Nucleus accumbens (tissue), 56 donors: ENCODE results near the gene IQGAP3.

Experiments
- DNase-seq, 56 donors: peaks; one replicate each; lab custom pipeline; 2025; lab: John Stamatoyannopoulos, UW

The IQGAP3 gene

DNA sequence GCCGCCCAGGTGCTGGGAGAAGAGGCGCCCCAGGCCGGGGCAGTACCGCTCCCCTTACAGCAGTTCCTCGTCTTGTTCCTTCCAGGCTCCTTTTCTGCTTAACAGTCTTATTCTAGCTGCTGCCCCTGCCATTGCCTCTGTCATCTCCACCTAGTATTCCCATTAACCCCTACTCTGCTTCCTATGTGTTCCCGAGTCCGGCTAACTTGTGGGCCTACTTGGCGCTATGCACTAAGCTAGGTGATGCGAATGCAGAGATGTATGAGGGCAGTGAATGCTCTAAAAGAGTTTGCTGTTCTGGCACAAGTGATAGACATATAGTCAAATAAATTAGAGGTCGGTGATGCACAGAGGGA, 276 bp upstream of the IQGAP3 start:
- peak in 1 of 56 donors; percentile 20 for DNase-seq

DNA sequence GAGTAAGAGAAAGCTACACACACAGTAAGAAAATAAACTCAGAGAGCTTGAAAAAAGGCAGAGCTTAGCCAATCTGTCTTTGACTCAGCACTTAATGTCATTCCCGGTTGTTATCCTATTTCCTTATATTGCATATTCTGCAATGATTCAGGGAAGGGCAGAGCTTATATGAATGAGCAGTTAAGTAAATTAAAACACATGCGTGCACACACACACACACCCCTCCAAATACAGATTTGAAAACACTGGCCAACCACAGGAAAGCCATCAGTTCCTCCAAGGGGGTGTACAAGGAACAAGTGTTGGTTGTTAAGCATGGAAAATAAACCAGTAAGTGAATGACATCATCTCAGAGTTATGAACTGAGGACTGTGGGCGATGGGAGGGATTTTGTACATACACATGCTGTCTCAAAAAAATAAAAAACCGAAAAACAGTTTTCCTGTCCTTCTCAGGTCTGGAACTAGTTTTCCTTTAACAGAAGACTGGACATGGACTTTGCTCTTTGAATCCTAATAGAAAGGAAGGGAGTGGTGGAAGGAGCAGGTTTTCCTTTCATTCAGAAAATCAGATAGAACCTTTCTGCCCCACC, 1.0 kb downstream of the IQGAP3 start:
- no peak for DNase-seq

DNA sequence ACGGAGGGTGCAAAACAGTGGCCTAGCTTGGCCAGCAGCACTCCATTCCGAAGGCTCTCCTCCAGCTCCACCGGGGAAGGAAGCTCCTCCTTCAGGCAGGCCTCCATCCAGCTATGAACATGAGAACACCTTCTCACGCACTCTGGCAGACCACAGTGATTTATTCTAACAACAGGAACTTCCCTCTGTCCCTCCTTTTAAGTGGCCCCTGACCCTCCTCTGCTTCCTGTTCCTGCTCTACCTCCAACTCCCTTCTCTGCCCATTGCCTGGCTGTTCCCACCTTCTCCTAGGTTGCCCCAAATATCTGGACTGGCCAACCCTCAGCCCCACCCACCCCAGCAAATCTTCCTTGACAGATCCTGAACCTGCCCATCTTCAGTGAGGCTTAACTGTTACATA, 5.9 kb downstream of the IQGAP3 start:
- no peak for DNase-seq

DNA sequence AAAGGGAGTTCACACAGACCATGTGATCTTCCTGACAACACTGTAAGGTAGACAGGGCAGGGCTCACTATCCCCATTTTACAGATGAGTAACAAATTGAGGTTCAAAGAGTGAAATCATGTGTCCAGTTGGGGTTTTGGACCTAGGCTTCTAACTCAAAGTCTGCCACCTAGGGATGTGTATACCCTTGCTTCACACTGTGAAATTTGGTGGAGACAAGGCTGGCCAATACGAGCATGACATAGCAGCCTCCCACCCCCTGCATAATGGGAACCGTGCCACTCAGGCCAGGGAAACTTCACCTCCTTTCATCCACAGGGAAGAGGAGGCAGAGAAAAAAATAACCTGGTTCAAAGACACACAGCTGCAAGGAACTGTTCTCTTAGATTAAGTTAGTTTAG, 6.8 kb downstream of the IQGAP3 start:
- no peak for DNase-seq

DNA sequence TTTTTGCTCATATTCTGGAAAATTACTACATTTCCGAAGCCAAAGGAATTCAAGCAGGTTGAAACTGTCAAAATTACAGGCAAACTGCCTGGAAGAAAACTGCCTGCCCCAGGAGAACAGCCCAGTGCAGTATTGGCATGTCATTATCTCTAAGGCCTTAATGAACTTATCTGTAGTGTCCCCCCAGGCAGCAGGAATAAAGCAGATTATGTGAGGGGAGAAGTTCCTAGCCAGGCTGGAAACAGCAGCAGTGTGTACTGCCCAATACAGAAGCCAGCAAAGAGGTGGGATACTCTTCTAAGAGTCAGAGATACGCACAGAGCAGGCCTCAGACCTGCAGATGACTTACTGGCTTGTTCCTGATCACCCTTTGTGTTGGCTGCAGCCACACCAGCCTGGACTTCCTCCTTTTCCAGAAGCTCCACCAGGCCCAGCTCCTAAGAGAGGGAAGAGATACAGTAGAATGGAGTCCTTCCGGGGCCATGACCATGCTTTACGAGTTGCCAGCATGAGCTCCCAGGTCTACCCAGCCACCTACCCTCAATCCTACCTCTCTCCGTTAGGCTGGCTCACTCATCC, 11.7 kb downstream of the IQGAP3 start:
- DNase-seq: no peak

DNA sequence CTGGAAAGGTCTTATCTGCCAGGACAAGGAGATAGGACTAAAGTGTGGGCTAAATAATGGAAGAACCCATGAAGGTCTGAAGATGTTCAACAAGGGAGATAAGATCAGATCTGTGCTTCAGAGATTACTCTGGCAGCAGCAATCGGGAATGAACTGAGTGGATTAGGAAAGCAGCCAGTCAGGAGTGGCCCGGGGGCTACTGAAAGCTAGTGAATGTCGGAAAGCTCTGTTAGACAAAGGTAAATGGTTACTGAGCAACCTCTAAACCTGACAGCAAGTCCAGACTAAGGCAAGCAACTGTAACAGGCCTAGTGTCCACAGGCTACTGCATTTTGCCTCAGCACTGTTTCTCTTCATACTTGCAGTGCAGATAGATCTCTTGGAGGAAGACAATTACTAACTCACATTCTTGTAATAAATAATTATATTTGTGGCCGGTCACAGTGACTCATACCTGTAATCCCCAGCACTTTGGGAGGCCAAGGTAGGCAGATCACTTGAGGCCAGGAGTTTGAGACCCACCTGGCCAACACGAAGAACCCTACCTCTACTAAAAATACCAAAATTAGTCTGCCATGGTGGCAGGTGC, 12.5 kb downstream of the IQGAP3 start:
- no peak for DNase-seq

DNA sequence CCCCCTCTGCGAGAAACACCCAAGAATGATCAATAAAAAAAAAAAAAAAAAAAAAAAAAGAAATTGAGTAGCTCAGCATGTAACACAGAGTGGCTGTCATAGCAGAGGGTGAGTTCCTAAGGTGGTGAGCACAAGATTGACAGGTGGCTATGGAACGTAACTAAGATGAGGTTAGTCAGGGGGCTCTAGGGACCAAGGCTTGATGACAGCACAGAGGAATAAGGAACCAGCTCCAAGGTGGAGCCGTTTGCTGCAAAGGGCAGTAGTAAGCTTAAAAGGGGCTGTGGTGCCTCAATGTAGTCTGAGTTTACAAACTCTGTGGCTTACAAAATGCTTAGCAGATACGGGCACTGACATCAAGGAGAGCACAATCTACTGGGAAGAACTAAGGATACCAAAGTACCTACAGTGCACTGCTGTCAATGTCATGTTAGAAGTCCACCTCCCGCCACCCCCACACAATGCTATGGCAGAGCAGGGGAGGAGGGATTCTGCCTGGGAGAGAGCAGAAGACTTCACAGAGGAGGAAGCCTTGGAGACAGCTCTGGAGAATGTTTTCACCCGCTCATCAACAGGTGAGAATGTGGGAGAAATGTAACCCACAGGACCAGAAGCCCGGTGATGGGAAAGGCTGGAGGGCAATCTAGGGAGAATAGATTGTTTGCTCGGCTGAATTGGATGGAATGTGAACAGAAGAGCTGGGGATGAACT, 13.1 kb downstream of the IQGAP3 start:
- no peak for DNase-seq

DNA sequence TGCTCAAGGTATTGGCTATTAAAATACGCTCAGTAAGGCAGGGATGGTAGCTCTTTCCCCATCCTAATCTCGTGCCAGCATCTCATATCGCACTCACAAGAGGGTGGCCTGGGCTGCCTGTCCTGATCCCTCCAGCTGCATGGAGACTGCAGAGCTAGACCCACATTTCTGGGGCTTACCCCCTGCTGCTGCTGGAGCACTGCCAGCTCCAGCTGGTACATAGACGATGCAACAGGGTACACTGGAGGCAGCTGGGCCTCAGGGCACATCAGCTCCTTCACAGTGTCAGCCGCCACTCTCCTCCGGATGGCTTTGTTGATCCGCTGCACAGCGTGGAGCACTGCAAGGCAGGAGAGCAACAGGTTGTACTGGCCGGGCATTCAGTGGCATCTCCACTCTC, 16.0 kb downstream of the IQGAP3 start:
- no peak for DNase-seq

DNA sequence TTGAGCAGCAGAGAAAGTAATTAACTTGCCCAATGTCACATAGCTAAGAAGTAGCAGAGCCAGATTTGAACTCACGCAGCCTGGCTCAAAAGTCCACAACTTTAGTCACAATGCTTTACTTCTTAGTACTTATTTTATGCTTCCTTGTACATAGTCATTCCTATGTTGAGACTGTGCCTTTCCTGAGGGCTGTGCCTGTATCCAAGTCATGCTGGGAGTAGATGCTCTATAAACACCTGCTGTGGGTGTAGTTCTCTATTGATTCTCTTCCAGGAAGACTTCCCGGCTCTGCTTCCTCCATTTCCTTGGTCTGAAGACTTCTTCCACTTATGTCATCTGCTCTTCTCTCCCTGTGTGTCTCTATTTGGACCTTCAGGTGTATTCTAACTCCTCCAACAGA, 16.6 kb downstream of the IQGAP3 start:
- no peak for DNase-seq

DNA sequence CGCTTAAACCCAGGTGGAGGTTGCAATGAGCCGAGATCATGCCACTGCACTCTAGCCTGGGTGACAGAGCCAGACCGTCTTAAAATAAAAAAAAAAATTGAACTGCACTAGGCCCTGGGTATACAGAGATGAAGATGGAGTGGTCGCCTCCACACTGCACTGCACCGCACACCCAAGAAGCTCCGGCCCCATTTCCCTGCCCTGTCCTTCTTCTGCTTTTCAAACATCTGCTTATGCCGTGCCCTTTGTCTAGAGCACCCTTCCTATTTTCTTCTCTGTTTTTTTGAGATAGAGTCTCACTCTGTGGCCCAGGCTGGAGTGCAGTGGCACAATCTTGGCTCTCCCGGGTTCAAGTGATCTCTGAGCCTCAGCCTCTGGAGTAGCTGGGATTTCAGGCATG, 17.4 kb downstream of the IQGAP3 start:
- DNase-seq: no peak

DNA sequence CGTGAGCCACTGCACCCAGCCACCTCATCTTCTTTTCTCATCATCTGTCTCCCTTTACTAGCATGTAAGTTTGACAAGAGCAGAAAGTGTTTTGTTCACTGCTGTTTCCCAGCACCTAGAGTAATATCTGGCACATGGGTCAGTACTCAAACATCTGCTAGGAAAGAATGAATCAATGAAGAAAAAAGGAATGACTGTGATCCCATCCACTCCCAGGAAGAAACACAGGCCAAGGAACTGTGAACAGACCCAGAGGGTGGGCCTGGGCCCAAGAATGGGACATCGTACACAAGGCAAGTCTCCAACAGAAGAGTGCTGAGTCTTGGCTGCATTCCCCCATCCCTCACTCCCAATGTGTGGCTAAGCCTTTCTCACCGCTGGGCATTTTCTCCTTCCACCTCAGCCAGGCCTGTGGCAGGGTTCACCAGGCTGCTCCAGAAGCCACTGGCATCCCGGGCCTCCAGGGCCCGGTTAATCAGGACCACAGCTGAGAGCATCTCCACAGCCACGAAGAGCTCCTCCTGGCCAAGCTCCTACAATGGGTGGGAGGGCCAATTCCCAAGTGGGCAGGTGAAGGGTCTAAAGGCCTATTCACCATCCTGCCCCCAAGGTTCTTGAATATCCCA, 18.4 kb downstream of the IQGAP3 start:
- peak in 1 of 56 donors; percentile 18 for DNase-seq

DNA sequence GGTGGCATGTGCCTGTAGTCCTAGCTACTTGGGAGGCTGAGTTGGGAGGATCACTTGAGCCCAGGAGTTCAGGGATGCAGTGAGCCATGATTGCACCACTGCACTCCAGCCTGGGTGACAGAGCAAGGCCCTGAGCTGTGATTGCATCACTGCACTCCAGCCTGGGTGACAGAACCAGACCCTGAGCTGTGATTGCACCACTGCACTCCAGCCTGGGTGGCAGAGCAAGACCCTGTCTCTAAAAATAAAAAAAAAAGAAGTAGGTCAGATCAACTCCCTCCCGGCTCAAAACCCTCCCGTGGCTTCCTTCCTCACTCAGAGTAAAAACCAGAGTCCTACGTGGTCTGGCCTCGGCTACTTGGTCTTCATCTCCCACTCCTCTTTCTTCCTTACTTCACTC, 19.4 kb downstream of the IQGAP3 start:
- DNase-seq: peak in 15 of 56 donors; percentile 4 to 36 (median 18)

DNA sequence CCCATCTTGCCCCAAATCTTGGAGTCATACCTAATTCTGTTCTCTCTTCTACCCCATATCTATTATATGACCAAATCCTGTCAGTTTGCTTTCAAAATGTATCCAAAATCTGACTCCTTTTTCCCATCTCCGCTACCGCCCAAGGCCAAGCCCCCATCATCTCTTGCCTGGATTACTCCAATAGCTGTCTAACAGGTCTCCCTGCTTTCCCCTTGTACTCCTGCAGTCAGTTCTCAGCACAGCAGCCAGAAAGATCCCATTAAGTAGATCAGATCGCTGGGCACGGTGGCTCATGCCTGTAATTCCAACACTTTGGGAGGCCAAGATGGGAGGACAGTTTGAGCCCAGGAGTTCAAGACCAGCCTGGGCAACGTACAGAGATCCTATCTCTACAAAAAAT, 19.8 kb downstream of the IQGAP3 start:
- DNase-seq: no peak

DNA sequence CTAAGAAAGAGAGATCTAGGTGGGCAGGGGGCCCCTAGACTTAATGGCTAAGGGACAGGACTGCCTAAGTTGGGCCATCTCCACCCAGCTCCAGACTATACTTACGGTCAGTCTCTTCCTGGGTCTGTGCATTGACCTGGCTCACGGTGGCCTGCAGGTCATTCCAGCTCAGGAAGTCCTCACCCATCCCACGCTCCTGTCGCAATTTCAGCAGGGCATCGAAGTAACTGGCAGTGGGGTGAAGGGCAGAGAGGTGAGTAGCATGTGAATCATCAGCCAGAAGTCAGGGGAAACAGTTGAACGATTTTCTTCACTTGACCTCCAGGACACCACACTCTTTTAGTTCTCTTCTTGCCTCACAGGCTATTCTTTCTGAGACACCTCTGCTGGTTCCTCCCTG, 20.5 kb downstream of the IQGAP3 start:
- DNase-seq: no peak

DNA sequence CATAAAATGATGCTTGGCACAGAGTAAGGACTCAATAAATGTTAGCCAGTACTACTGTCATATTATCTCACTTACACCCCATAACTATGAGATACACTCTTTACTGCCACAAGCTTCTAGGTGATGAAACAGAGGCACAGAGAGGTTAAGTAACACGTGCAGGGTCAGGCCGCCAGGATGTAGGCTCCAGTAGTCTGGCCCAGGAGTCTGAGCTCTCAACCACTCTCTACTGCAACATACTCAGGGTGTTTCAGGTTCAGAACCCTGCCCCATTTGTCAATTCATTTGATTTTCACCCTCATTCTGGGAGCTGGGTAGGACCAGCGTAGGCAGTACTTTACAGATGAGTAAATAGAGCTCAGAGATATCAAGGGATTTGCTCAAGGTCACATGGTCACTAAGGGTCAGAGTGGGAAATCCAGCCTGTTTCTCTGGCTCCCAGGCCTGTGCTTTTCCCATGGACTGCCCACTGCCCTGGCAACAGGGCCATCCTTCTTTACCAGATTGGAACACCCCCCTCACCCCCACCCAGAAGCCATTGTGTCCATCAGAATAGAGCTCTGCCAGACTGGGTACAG, 21.2 kb downstream of the IQGAP3 start:
- no peak for DNase-seq

DNA sequence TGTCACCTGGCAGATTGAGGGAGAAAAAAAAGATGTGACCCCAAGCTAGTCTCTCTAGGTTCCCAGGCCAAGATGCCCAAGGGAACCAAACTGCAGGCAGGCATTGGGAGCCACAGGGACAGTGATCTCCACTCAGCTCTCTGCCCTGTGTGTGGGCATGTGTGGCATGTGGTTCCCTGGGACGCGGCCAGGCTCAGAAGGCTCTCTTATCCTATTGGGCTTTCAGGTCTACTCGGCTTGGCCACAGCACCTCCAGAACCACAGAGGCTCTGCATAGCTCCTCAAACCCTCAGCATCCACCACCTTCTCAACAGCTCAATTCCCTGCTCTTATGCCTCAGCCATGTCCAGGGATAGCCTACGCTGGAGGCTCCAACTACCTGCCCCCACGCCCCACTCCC, 22.0 kb downstream of the IQGAP3 start:
- no peak for DNase-seq

DNA sequence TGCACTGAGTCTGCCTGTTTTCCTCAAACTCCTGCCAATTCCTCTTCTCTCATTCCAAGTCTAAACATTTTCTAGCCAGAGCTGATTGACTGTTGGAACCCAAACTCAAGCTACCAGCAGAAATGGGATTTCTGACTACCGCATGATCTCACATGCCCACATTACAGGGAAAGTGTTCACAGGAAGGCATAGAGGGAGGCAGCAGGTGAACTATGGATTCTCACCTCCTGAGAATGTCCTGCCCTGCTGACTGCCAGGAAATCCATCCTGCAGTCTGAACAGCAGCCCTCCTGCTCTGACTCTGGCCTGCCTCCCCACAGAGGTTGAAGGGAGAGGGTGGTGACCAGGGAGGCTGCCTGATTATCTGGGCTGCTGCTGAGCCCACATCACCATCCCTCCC, 22.5 kb downstream of the IQGAP3 start:
- no peak for DNase-seq

DNA sequence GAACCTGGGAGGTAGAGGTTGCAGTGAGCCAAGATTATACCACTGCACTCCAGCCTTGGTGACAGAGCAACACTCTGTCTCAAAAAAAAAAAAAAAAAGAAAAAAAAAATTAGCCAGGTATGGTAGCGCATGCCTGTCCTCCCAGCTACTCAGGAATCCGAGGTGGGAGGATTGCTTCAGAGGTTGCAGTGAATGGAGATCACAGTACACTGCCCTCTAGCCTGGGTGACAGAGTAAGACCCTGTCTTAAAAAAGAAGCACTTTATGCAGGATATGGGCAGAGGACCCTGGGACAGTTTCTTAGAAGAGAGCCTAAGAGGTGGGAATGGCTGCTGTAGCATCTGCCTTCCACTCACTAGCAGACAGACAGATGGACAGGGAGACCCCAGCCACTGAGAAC, 23.0 kb downstream of the IQGAP3 start:
- DNase-seq: no peak

DNA sequence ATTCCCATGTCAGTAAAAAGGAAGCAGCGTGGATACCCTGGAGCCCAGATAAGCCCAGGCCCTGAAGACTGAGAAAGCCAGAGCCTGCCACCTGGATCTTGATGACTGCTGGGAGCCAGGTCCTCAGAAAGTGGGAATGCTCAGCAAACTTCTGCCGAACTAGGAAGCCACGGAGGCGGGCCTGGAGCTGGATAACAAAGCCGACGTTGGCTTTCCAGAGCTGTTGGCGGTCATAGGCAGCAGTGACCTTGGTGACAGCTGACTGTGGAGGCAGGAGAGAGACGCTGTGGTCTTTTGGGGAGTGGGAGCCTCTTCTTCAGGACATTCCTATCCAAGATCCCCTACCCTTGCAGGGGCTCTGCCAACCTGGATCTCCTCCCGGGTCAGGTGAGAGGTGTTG, 24.4 kb downstream of the IQGAP3 start:
- DNase-seq: no peak

DNA sequence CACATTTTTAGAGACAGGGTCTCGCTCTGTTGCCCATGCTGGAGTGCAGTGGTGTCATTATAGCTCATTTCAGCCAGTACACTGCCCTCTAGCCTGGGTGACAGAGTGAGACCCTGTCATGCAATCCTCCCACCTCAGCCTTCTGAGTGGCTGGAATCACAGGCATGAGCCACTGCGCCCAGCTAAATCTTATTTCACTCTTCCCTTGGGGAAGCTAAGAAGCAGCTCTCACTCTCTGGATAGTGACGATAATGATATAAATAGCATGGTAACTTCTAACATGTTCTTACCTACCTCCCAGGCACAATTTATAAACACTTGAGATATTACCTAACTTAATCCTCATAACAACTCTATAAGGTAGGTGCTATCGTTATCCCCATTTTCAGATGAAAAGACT, 24.9 kb downstream of the IQGAP3 start:
- DNase-seq: no peak

DNA sequence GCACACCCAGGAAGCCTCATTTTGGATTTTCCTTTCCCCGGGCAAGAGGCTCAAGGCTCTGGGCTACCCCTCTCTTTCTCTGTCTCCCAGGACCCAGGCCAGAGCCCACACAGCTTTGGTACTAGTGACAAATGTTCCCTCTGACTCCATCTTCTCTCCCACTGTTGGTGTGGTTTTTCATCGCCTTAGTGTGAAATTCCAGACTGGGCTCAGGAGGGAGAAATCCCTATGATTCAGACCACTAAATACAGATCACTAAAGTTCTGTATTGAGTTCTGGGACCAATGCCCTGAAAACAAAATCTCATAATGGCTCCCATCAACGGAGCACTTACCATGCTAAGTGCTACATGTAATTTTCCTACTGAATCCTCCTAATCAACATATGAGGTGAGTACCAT, 26.1 kb downstream of the IQGAP3 start:
- no peak for DNase-seq
